GM12878 (cell line): ENCODE data around the gene MFSD12.

Experiments
- BCL11A ChIP-seq: IDR thresholded peaks from 2 replicates; pipeline ENCODE4 v1.6.1; 2011; ENCODE audit warnings: low read depth, low read length
- CHD2 ChIP-seq: IDR thresholded peaks from 2 replicates; pipeline ENCODE4 v1.6.1; 2011; ENCODE audit warnings: low read depth, low read length, improper control_type of control experiment, borderline replicate concordance
- POLR2AphosphoS5 ChIP-seq: IDR thresholded peaks from 2 replicates; pipeline ENCODE4 v1.6.1; 2011; ENCODE audit warnings: mild to moderate bottlenecking, low read length, inconsistent platforms
- ZNF384 ChIP-seq: IDR thresholded peaks from 2 replicates; pipeline ENCODE4 v1.6.1; 2012; ENCODE audit warnings: low read depth, mild to moderate bottlenecking, low read length, improper control_type of control experiment, borderline replicate concordance

DNA sequence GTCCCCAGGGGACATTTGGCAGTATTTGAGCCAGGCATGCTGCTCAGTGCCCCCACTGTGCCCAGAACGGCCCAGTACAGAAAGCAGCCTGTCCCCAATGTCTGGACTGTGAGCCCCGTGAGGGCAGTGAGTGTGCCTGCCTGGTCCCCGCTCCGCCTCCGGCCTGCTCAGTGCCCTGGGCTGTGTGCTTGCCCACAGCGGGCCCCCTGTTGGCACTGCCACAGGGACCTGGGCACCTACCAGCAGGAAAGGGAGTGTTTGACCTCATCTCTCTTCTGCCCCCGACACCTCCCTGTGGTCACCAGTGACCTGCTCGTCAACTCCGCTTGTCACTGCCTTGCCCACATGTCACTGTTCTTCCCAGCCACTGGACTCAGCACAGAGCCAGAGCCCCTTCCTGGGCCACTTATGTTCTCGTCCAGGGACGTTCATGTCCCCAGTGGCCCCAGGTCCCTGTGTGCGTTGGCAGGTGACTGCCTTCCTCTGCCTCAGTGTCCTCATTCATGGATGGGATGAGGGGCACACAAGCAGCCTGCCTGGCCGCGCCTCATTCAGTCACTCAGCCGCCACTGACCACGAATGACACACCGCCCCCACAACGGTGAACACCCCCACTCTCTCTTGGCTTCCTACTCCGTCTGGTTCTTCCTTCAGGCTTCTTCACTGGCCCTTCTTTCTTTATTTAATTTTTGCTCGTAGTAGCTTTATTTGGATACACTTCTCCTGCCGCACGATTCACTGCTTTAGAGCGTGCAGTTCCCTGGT lies 48.4 kb downstream of the MFSD12 start:
- TF ChIP-seq POLR2AphosphoS5 (no peak), BCL11A (no peak), CHD2 (no peak), ZNF384 (no peak)
